GM19468 (cell line): ENCODE results near the gene WDTC1.

Source experiments
- ATAC-seq: cut with Tn5 transposase; IDR thresholded peaks from one replicate; pipeline ENCODE4 v1.9.1; 2021; ENCODE audit warnings: mild to moderate bottlenecking, moderate library complexity, moderate number of reproducible peaks; ENCODE audit not compliant: unreplicated experiment; ENCODE audit errors: extremely low read depth

Gene WDTC1

GRCh38 chr1:27299385-27300271 is 65.2 kb downstream of the WDTC1 start:
- ATAC-seq, result no peak

GRCh38 chr1:27300341-27301051 is 66.1 kb downstream of the WDTC1 start:
- no peak for ATAC-seq

GRCh38 chr1:27301052-27301422 is 66.6 kb downstream of the WDTC1 start:
- ATAC-seq, result no peak

DNA sequence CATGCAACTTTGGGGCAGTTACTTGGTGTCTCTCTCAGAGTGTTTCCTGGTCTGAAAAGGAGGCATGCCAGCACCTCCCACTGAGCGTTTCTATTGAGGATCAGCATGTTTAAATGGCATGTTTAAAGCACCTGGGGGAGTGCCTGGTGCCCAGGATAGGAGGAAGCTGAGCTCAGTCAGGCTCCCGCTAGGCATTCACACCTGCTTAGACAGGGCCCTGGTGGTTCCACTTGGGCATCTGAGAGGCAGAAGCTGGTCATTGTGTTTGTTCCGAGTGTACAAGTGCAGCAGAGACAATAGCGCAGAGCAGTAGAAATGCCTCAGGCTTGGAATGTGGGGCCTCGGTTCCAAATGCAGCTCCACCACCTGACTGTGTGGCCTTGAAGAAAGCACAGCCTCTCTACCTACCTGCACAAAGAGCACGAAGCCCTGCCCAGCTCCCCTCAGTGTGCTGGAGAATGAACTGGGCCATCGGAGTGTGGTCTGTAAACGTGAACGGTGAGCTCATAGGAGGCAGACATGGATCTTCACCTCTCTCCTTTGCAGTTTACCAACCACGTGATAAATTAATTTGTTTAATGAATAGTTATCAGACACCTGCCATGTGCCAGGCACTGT is 67.3 kb downstream of the WDTC1 start:
- ATAC-seq, result no peak

DNA sequence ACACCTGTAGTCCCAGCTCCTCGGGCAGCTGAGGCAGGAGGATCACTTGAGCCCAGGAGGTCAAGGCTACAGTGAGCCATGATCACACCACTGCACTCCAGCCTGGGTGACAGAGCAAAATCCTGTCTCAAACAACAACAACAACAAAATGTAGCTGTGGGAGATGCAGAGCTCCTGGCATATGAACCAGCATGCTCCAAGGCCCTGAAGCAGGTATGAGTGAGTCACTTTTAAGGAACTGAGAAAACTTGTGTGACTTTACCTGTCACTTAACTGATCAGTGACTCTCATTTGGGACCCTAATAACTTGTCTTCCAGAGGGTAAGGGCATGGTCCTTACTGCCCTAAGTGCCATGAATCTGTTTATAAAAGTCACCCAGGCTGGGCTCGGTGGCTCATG is 68.2 kb downstream of the WDTC1 start:
- ATAC-seq, result no peak

DNA sequence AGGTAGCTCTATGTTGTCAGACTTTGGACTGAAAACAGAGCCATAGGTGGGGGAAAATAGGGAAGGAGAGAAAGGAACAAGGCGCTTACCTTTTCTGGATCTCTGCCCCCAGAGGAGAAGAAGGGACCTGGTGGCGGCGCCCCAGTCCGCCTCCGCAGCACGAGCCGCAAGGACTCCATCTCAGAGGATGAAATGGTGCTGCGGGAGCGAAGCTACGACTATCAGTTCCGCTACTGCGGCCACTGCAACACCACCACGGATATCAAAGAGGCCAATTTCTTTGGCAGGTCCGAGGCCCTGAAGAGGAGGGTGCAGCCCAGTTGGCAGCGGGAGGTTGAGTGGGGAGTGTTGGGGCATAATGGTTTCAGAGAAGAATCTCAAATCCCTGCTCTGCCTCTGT is 69.1 kb downstream of the WDTC1 start:
- ATAC-seq, result no peak

DNA sequence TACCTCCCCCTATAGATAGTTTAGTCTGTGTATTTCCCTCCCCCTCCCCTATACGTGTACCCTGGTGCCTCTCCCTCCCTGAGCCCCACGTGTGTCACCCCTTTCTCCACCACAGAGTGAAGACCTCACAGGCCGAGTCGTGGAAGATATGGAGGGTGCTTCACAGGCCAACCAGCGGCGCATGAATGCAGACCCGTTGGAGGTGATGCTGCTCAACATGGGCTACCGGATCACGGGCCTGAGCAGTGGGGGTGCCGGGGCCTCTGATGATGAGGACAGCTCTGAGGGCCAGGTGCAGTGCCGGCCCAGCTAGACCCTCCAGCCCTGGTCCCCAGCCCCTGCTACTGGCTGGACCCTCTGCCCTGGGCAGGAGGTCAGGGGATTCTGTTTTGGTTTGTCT is 71.6 kb downstream of the WDTC1 start:
- no peak for ATAC-seq

- no peak for ATAC-seq
Measured at GRCh38 chr1:27306892-27307761, 72.7 kb downstream of the WDTC1 start.

- ATAC-seq, result no peak
Measured at GRCh38 chr1:27307874-27308598, 73.6 kb downstream of the WDTC1 start.

GRCh38 chr1:27314169-27314568 is 79.7 kb downstream of the WDTC1 start:
- ATAC-seq, result no peak

DNA sequence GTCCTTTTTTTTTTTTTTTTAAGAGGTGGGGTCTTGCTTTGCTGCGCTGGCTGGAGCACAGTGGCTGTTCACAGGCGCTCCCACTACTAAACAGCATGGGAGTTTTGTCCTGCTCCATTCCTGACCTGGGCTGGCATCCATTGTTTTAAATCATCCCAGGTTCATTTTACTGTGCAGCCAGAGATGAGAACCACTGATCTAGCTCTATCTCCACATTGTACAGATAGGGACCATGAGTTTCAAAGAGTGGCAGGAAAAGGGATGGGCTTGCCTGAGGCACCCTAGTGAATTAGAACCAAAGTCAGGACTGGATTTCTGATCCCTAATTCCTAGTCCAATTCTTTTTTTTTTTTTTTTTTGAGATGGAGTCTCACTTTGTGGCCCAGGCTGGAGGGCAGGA is 80.3 kb downstream of the WDTC1 start:
- no peak for ATAC-seq

DNA sequence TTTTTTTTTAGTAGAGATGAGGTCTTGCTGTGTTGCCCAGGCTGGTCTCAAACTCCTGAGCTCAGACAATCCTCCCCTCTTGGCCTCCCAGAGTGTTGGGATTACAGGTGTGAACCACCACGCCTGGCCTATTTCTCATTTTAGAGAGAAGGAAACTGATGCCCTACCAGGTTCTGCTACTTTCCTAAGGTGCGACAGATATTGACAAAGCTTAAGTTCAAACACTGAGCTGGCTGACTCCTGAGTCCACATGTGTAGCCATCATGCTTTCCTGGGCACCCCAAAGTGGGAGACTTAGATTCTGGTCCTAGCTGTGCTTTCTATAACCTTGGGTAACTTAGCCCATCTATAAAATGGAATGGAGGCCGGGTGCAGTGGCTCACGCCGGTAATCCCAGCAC is 82.4 kb downstream of the WDTC1 start:
- no peak for ATAC-seq

GRCh38 chr1:27318136-27318535 is 83.7 kb downstream of the WDTC1 start:
- ATAC-seq, result no peak

DNA sequence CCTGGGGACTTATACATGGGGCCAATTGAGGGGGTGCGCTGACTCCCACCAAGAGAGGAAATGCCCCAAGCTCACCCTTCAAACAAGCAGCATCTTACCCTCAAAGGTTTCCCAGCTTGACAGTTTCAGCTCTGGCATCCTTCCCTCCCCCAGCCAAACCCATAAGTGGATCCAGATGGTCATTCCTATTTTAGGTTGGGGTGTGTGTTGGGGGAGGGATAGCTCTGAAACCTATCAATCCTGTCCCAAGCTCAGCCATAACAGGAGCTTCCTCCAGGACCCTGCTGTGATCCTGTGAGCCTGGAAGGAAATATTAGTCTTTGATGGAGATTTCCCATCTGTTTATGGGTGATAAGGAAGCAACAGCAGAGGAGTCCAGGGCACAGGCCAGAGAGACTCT is 84.2 kb downstream of the WDTC1 start:
- ATAC-seq, result no peak

GRCh38 chr1:27321813-27322568 is 87.6 kb downstream of the WDTC1 start, which contains the start of gene TMEM222:
TSS of gene TMEM222 (plus strand) at chr1:27322163. CDS start at chr1:27322198, 35 bp downstream.
- peak; percentile 91 for ATAC-seq

DNA sequence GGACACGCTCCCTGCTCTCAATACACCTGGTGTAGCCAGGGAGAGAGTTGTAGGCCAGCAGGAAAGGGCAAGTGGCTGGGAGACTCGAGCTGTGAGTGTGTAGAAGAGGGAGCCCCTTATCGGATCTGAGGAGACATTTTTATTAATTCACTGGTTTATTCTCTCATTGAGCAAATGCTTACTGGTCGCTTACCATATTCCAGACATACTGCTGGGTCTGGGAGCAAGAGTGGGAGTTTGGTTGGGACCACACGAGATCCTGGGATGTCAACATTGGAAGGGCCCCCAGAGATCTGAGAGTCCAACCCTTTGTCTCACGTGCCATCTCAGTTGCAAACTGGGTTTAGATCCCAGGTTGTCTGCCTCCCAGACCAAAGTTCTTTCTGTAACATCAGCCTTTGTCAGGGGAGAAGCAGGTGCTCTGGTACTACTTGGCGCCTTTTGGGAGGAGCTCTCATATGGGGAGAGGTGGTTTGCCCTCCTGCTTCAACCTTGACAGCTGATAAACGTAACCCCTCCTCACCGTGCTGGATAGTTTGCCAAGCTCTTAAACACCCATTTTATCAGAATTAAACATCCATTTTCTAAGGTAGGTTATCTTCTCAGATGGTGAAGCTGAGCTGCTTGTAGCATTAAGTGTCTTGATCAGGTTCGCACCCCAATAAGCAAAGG is 88.3 kb downstream of the WDTC1 start:
- ATAC-seq, result no peak

DNA sequence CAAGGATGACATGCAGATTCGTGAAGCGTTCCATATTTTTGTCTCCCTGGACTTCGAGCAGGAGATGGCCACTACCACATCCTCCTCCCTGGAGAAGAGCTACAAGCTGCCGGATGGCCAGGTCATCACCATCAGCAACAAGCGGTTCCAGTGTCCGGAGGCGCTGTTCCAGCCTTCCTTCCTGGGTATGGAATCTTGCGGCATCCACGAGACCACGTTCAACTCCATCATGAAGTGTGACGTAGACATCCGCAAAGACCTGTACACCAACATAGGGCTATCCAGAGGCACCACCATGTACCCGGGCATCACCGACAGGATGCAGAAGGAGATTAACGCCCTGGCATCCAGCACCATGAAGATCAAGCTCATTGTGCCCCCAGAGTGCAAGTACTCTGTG is 90.9 kb downstream of the WDTC1 start:
- ATAC-seq, result no peak

- no peak for ATAC-seq
Measured at GRCh38 chr1:27327964-27328363, 93.5 kb downstream of the WDTC1 start.
